Gastrocnemius medialis (tissue), 4 donors: ENCODE measurements around the gene OPCML.

Source experiments
- POLR2A ChIP-seq, 2 donors: fragments of 450-650 bp; IDR thresholded peaks; one replicate each; pipeline ENCODE4 v1.6.1; 2017; ENCODE audit warnings: antibody characterized with exemption in 2 of 2, mild to moderate bottlenecking in 2 of 2, moderate library complexity in 2 of 2
- TF ChIP-seq, protein P1 (sequence below), 5 experiments: fragments of 450-650 bp in 3 of 5; fragments of 200-600 bp in 2 of 5; sonication (generic) in 2 of 5; IDR thresholded peaks in 4 of 5; conservative IDR thresholded peaks in 1 of 5; 1 replicate in 4 of 5; 2 replicates in 1 of 5; pipeline ENCODE4 v1.5.1; 2016 to 2019; ENCODE audit warnings: antibody characterized with exemption in 5 of 5, mild to moderate bottlenecking in 3 of 5, moderate library complexity in 3 of 5

DNA sequence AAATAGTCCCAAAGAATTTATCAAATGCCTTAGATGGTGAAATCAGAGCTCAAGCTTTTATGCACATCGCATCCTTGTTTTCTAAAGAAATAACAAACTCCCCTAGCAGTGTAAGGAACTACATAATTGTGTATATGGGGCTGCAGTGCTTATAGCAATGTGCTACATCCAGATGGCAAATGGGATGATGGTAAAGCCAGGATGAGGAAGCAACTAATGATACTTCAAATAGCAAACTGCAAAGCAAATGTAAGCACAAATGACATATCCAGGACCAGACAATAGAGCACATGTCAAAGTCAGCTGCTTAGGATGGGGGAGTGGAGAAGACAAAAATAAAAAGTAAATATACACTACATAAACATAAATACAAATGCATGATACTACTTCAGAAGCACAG lies 425.9 kb downstream of the OPCML start:
- TF ChIP-seq, protein P1, sequence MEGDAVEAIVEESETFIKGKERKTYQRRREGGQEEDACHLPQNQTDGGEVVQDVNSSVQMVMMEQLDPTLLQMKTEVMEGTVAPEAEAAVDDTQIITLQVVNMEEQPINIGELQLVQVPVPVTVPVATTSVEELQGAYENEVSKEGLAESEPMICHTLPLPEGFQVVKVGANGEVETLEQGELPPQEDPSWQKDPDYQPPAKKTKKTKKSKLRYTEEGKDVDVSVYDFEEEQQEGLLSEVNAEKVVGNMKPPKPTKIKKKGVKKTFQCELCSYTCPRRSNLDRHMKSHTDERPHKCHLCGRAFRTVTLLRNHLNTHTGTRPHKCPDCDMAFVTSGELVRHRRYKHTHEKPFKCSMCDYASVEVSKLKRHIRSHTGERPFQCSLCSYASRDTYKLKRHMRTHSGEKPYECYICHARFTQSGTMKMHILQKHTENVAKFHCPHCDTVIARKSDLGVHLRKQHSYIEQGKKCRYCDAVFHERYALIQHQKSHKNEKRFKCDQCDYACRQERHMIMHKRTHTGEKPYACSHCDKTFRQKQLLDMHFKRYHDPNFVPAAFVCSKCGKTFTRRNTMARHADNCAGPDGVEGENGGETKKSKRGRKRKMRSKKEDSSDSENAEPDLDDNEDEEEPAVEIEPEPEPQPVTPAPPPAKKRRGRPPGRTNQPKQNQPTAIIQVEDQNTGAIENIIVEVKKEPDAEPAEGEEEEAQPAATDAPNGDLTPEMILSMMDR (IDR thresholded peaks at IDR 0.05 in 4 of 5, conservative IDR thresholded peaks at IDR 0.05 in 1 of 5): no peak
- no peak for TF ChIP-seq POLR2A (IDR thresholded peaks at IDR 0.05)
